ENCODE data around the gene FAM89A. TPM values are rescaled to one million over a fixed set of nuclear protein-coding genes. Genes with fewer than 3 reads are reported as not detected.

Gene FAM89A
- total RNA-seq, 1 experiment from 2014 or later: 23.6 TPM

- no peak overlapping the region for H2AFZ ChIP-seq (ENCODE audit: low read depth, low read length, poor library complexity, severe bottlenecking)
- TF ChIP-seq ZBTB33 (IDR thresholded peaks at IDR 0.05; ENCODE audit: extremely low read depth, insufficient replicate concordance, low read length) (no peak), CBX3 (IDR thresholded peaks at IDR 0.05; ENCODE audit: low read depth) (no peak), RAD21 (IDR thresholded peaks at IDR 0.05; ENCODE audit: low read depth) (no peak), EGR1 (IDR thresholded peaks at IDR 0.05; ENCODE audit: low read depth) (no peak), REST (IDR thresholded peaks at IDR 0.05; ENCODE audit: low read depth) (no peak), SRF (IDR thresholded peaks at IDR 0.05; ENCODE audit: low read depth) (no peak), JUND (IDR thresholded peaks at IDR 0.05) (no peak), SP1 (IDR thresholded peaks at IDR 0.05; ENCODE audit: low read depth) (no peak), CTCF (IDR thresholded peaks at IDR 0.05 in 2 of 3, conservative IDR thresholded peaks at IDR 0.05 in 1 of 3; ENCODE audit: borderline replicate concordance in 1 of 3, insufficient read depth in 1 of 3, low read depth in 2 of 3, low read length in 2 of 3) (no peak), POLR2AphosphoS5 (IDR thresholded peaks at IDR 0.05; ENCODE audit: low read depth, low read length) (no peak)
- ATAC-seq: no peak
- no peaks in the 10 kb centered on the region for H3K9me2 ChIP-seq (ENCODE audit: insufficient read depth)
- H3K4me1 ChIP-seq (ENCODE audit: control insufficient read depth in 1 of 2, insufficient read depth in 2 of 2, low read length in 2 of 2): no peaks in the 10 kb centered on the region
- no peaks in the 10 kb centered on the region for H3K79me2 ChIP-seq (ENCODE audit: insufficient read depth, low read length)
- DNase-seq (ENCODE audit: low read depth, low spot score): no peak
- no peak overlapping the region for H3K27ac ChIP-seq (ENCODE audit: low read depth, low read length)
- H3K9me3 ChIP-seq (ENCODE audit: control insufficient read depth in 1 of 2, insufficient read depth in 1 of 2, low read depth in 1 of 2, low read length in 2 of 2): no peaks in the 10 kb centered on the region
- intact Hi-C loops (cut with micrococcal nuclease): no loop called here
- no peak overlapping the region for H3K4me2 ChIP-seq (ENCODE audit: low read length)
- no peak overlapping the region for H3K4me3 ChIP-seq (replicated peaks in 1 of 2; ENCODE audit: low read depth in 1 of 2, low read length in 2 of 2)
- H3K27me3 ChIP-seq (ENCODE audit: insufficient read depth, low read length): no peaks in the 10 kb centered on the region
- ChIA-PET RAD21 (ENCODE audit: low non-redundant PET in 1 of 2, low total read pairs in 2 of 2, uncharacterized antibody in 2 of 2, unreplicated experiment in 2 of 2) (no interaction called here), CTCF (no interaction called here), POLR2A (no interaction called here)
- H4K20me1 ChIP-seq (ENCODE audit: insufficient read depth): no peaks in the 10 kb centered on the region
- no TSS peak for BruUV-seq (replicated peaks)
- H3K9ac ChIP-seq (ENCODE audit: low read length): no peak overlapping the region
- H3K36me3 ChIP-seq (ENCODE audit: control insufficient read depth in 1 of 2, insufficient read depth in 2 of 2, low read length in 2 of 2): no peaks in the 10 kb centered on the region
Observed at GRCh38 chr1:231075497-231075896, 35.4 kb upstream of the FAM89A start.

Measured in HCT116 (cell line).